HT-29 (cell line): Measurements from ENCODE around the gene KRTAP1-5. TPM values are rescaled to one million over a fixed set of nuclear protein-coding genes. Genes with fewer than 3 reads are reported as not detected.
"Not testable (repeated sequence)": the region's sequence is repeated elsewhere in the genome, so short reads cannot be mapped to it uniquely, and the experiment has no call there.

Experiments
- DNase-seq: peaks from one replicate; pipeline ENCODE4 v3.0.0-alpha.2; 2015; ENCODE audit warnings: low spot score
- total RNA-seq: library from RNA; depleted of rRNA; stranded (reverse); fragments of >200 nt; shearing (Covaris generic); gene quantifications from 2 replicates; pipeline ENCODE4 v1.2.3, GENCODE V29; 2014

Gene KRTAP1-5
- total RNA-seq, 1 experiment from 2014 or later: not detected

DNA sequence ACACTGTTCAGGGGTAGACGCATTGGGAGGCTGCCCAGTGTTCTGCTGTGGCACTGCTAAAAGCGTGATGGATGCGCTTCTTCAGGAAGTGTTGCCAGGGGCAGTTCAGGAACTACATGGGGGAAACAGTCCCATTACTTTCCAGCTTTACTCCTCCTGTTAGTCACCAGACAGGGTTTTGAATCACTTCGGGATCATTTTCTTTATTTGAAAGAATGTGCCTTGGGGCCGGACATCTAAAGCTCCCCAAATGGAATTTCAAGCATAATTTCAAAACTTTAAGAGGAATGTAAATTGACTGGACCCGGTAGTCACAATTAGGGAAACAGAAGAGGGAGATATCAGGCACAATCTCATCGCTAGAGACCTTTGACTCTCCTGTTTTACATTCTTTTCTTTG lies 21.4 kb upstream of the KRTAP1-5 start:
- DNase-seq: no peak

DNA sequence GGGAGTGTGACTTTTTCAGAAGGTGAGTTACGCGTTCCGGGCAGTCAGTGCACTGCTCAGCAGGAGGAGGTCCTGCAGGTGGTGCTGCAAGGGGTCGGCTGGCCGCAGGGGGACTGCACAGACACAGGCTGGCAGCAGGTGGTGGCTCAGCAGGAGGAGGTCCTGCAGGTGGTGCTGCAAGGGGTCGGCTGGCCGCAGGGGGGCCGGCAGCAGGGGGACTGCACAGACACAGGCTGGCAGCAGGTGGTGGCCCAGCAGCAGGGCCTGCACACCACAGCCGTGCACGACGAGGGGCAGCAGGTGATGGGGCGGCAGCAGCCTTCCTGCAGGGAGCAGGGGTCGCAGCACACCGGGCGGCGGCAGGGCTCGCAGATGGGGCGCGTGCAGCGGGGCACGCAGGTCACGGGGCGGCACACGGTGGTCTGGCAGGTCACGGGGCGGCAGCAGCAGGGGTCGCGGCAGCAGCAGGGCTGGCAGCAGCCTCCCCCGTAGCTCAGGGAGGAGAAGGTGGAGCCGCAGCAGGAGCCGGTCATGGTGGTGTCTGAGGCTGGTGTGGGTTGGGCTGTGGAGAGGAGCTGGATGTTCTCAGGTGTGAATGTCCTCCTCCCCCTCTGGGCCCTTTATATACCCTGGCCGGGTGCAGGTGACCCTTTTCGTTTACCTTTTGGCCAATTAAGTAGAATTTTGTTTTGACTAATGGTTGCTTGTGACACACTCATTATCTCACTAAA lies 19.9 kb upstream of the KRTAP1-5 start, which contains the start of gene KRTAP2-1:
Gene KRTAP2-1 (minus strand): TSS at position 582 of the 731 bp plus-strand sequence. CDS start 49 bp downstream, at position 533.
- not testable (repeated sequence) for DNase-seq

DNA sequence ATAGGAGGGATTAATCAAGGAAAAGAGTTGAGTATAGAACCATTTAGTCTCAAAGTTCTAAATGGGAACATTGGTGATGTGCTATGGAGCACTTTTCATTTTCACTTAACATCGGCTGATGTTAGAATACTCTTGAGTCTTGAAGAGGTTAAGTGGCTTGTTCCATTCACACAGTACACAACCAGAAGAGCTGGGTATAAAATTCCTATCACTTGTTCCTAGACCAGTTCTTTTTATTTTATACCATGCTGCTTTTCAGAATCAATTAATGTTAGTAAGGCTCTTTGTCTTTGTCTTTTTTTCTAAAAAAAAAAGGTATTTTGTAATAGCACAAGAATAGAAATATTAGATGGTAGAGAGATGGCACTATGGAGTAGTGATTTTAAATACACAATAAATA lies 15.9 kb upstream of the KRTAP1-5 start:
- no peak for DNase-seq

- peak; percentile 21 for DNase-seq
Measured at GRCh38 chr17:41040783-41041571, 14.0 kb upstream of the KRTAP1-5 start, which contains the start of gene KRTAP1-1. Gene KRTAP1-1 (minus strand): TSS chr17:41041450. CDS start chr17:41041397, 53 bp downstream.

DNA sequence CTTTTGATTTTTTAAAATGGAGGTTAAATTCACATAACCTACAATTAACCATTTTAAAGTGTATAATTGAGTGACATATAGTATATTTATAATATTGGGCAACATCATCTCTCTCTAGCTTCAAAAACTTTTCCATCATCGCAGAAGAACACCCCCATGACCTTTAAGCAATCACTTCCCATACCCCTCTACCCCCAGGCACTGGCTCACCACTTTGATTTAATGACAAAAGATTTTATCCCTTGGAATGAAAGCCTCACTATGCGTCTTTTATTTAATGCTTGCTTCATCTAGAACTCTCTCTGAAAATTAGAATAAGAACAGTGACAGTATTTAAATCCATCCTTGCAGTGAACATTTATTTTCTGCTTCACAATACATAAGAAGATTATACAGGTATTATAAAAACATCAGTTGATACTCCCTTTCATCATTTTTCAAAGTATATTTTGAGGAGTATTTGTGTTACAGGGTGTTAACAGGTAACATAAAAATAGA lies 10.9 kb upstream of the KRTAP1-5 start:
- no peak for DNase-seq

DNA sequence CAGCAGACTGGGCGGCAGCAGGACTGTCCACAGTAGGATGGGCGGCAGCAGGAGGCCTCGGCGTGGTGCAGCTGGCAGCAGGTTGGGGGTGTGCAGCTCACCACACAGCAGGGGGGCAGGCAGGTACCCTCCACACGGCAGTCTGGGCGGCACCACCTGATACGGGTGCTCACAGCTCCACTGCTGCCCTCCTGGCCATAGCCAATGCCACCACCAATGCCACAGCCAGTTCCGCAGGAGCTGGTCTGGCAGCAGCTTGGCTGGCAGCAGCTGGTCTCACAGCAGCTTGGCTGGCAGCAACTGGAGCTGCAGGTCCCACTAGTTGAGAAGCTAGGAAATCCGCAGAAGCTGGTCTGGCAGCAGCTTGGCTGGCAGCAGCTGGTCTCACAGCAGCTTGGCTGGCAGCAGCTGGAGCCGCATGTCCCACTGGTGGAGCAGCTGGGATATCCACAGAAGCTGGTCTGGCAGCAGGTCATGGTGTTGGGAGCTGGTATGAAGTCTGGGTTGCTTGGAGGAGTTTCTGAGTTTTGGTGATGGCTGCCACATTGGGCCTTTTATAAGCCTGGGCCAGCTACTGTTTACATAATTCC lies 7.4 kb upstream of the KRTAP1-5 start, which contains the start of gene KRTAP1-3:
Gene KRTAP1-3 (minus strand): TSS at position 529 of the 590 bp plus-strand sequence. CDS start 53 bp downstream, at position 476.
- not testable (repeated sequence) for DNase-seq

DNA sequence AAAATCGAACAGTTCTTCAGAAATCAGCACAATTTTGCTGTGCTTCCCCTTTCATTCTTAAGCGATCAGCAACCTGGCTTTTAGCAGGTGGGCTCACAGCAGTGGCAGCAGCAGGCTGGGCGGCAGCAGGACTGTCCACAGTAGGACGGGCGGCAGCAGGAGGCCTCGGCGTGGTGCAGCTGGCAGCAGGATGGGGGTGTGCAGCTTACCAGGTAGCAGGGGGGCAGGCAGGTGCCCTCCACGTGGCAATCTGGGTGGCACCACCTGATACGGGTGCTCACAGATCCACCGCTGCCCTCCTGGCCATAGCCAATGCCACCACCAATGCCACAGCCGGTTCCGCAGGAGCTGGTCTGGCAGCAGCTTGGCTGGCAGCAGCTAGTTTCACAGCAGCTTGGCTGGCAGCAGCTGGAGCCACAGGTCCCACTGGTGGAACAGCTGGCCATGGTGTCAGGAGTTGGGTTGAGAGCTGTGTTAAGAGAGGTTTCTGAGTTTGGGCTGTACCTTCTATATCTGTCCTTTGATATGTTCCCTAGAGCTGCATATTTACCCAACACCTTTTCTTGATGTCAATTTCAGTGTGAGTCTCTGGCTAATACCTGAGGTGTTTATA lies 2.7 kb upstream of the KRTAP1-5 start, which contains the start of gene KRTAP1-4:
Gene KRTAP1-4 (minus strand): TSS at position 563 of the 613 bp plus-strand sequence. CDS start 117 bp downstream, at position 446.
- no peak for DNase-seq

DNA sequence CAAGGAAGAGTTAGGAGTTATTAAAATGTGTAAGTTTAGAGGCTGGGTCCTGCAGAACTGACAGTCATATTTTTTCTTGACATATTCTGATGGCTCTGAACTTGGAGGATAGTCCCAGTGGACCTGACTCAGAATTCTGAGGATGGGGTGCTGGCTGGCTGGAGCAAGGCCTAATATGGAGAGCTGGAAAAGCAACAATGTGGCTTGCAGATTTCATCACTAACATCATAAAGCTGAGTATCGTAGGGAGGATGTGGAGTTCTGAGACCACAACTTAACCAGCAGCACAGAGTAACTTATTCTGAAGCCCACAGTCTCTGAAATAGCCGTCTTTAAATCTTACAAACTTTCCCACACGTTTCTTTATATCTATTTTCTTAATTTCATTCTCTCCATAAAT lies 2.3 kb downstream of the KRTAP1-5 start:
- DNase-seq: no peak

DNA sequence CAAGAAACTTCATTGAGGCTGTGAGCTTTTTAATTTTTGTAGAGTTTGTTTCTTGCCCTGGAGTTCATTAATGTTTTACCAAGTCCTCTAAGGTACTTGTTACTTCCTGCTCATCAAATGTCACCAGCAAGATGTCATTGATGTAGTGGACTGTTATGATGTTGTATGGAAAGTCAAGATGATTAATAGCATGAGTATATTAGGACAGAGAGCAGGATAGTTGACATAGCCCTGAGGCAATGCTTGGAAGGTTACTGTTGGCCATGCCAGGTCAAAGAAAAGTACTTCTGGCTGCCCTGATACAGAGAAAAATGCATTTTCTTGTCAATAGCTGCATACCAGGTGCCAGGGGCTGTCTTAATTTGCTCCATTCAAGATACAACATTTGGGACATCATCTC lies 6.7 kb downstream of the KRTAP1-5 start:
- DNase-seq: no peak

DNA sequence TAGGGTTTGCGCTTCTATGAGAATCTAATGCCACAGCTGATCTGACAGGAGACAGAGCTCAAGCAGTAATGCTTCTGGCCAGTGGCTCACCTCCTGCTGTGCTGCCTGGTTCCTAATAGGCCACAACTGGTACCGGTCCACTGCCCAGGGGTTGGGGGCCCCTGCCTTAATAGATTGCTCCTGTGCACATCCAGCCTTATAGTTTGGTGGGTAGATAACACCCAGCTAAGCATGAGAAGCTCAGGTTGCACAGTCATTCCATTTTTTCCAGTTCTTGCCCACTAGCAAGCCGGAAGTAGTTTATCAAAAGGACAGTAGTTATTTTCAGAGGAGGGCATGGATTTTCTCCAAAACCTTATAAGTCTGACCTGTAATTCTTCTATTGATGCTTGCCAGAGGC lies 7.6 kb downstream of the KRTAP1-5 start:
- no peak for DNase-seq

DNA sequence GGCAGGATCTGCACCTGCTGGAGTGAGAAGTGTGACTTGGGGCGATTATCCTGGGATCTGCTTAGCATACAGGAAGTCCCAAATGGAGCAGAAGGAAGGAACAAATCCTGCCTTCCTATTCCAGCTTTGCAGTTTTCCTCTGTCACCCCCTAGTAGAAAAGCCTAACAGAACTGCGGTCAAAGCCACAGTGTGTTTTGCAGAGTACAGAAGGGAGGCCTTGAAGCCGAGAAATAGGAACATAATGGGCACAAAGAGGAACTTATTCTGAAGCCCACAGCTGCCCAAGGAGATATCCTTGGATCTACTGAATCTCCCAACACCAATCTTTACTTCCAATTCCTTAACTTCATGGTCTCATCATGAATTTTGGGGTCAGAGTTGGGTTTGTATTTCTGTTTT lies 8.5 kb downstream of the KRTAP1-5 start:
- DNase-seq: no peak

GRCh38 chr17:41016578-41017215 lies 10.3 kb downstream of the KRTAP1-5 start:
- no peak for DNase-seq

DNA sequence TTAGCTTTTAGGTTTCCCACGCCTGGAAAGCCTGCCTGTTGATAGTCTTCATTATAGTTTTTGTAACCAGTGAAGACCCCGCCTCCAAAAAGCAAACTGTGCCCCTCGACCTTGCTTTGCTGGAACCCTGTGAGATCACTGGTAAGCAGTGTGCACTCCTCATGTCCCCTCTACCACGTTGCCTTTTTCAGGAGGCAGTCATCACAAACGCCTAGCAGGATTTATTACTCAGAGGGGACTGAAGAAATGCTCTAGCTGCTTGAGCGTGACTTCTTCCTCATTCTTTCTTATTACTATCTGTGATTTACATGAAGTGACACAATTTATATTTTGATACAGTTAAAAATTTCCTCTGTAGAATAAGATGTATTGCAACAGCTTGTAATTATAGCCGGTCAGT lies 11.6 kb downstream of the KRTAP1-5 start:
- DNase-seq: no peak

GRCh38 chr17:41013606-41014005 lies 13.4 kb downstream of the KRTAP1-5 start:
- DNase-seq: no peak

- no peak for DNase-seq
Measured at GRCh38 chr17:41013181-41013580, 13.8 kb downstream of the KRTAP1-5 start.

- DNase-seq: no peak
Measured at GRCh38 chr17:41012326-41013120, 14.5 kb downstream of the KRTAP1-5 start.

GRCh38 chr17:41010441-41010840 lies 16.6 kb downstream of the KRTAP1-5 start:
- DNase-seq: no peak

- DNase-seq: no peak
Measured at GRCh38 chr17:41009936-41010335, 17.1 kb downstream of the KRTAP1-5 start.

GRCh38 chr17:41009301-41009760 lies 17.7 kb downstream of the KRTAP1-5 start:
- peak; percentile 51 for DNase-seq

DNA sequence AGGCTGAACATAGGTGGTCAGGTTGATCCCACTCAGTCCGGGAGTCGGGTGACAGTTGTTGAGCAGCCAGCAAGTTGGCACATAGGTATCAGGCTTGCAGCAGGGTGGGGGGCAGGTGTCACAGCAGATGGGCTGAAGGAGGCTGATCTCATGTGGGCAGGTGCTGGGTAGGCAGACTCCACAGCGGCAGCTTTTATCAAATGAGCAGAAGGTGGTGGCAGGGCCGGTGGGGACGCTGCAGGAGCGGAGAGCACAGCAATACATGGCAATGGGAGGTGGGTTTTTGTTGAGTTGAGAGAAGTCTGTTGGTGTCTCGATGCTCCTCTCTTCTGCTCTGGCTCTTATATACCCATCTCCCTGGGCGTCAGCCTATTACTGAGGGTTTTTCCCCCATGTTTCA lies 18.2 kb downstream of the KRTAP1-5 start, which contains the start of gene KRTAP3-1:
Gene KRTAP3-1 (minus strand): TSS at position 318 of the 400 bp plus-strand sequence. CDS start 54 bp downstream, at position 264.
- DNase-seq: no peak
